ENCODE data around the gene NFAM1. TPM values are rescaled to one million over a fixed set of nuclear protein-coding genes. Genes with fewer than 3 reads are reported as not detected.

NFAM1 gene
- total RNA-seq, 1 donor from 2014 or later, result 0.91 TPM

- DNase-seq, result no peak
- Mint-ChIP-seq H3K36me3 (ENCODE audit: unreplicated experiment) (peaks cover 2% of the 10 kb centered on the region), H3K4me1 (ENCODE audit: low read depth, unreplicated experiment) (peaks cover 17% of the 10 kb centered on the region), H3K27me3 (ENCODE audit: unreplicated experiment) (peaks cover 6% of the 10 kb centered on the region), H3K27ac (ENCODE audit: unreplicated experiment) (no peak overlapping the region), H3K9me3 (ENCODE audit: unreplicated experiment) (peaks cover 5% of the 10 kb centered on the region), H3K4me3 (ENCODE audit: unreplicated experiment) (no peak overlapping the region)
- no peak for TF ChIP-seq CTCF (IDR thresholded peaks at IDR 0.05; ENCODE audit: partially characterized antibody, unreplicated experiment)
These were observed 86.7 kb downstream of the NFAM1 start for GRCh38 chr22:42345458-42345857.

- peak overlapping the region; percentile 38 for H3K27ac Mint-ChIP-seq (ENCODE audit: unreplicated experiment)
- H3K9me3 Mint-ChIP-seq (ENCODE audit: unreplicated experiment), result peaks cover 5% of the 10 kb centered on the region
- peak overlapping the region; percentile 38 for H3K4me3 Mint-ChIP-seq (ENCODE audit: unreplicated experiment)
- no peaks in the 10 kb centered on the region for H3K36me3 Mint-ChIP-seq (ENCODE audit: unreplicated experiment)
- no peak for TF ChIP-seq CTCF (IDR thresholded peaks at IDR 0.05; ENCODE audit: partially characterized antibody, unreplicated experiment)
- H3K27me3 Mint-ChIP-seq (ENCODE audit: unreplicated experiment), result peaks cover 10% of the 10 kb centered on the region
- DNase-seq, result peak; percentile 57
- peaks cover 25% of the 10 kb centered on the region for H3K4me1 Mint-ChIP-seq (ENCODE audit: low read depth, unreplicated experiment)
These were observed 87.8 kb downstream of the NFAM1 start for GRCh38 chr22:42344361-42344905.

GRCh38 chr22:42343531-42344081, 88.6 kb downstream of the NFAM1 start:
- H3K27ac Mint-ChIP-seq (ENCODE audit: unreplicated experiment), result no peak overlapping the region
- H3K9me3 Mint-ChIP-seq (ENCODE audit: unreplicated experiment), result peaks cover 5% of the 10 kb centered on the region
- no peak overlapping the region for H3K4me3 Mint-ChIP-seq (ENCODE audit: unreplicated experiment)
- peak; percentile 65 for DNase-seq
- H3K36me3 Mint-ChIP-seq (ENCODE audit: unreplicated experiment), result no peaks in the 10 kb centered on the region
- H3K27me3 Mint-ChIP-seq (ENCODE audit: unreplicated experiment), result peaks cover 13% of the 10 kb centered on the region
- peaks cover 33% of the 10 kb centered on the region for H3K4me1 Mint-ChIP-seq (ENCODE audit: low read depth, unreplicated experiment)
- no peak for TF ChIP-seq CTCF (IDR thresholded peaks at IDR 0.05; ENCODE audit: partially characterized antibody, unreplicated experiment)

GRCh38 chr22:42343121-42343454, 89.1 kb downstream of the NFAM1 start:
- H3K36me3 Mint-ChIP-seq (ENCODE audit: unreplicated experiment), result no peaks in the 10 kb centered on the region
- H3K4me1 Mint-ChIP-seq (ENCODE audit: low read depth, unreplicated experiment), result peaks cover 34% of the 10 kb centered on the region
- no peak for TF ChIP-seq CTCF (IDR thresholded peaks at IDR 0.05; ENCODE audit: partially characterized antibody, unreplicated experiment)
- no peak for DNase-seq
- H3K9me3 Mint-ChIP-seq (ENCODE audit: unreplicated experiment), result peaks cover 5% of the 10 kb centered on the region
- peak overlapping the region; percentile 83 for H3K4me3 Mint-ChIP-seq (ENCODE audit: unreplicated experiment)
- peaks cover 13% of the 10 kb centered on the region for H3K27me3 Mint-ChIP-seq (ENCODE audit: unreplicated experiment)
- H3K27ac Mint-ChIP-seq (ENCODE audit: unreplicated experiment), result peak overlapping the region; percentile 66

GRCh38 chr22:42342426-42343120, 89.6 kb downstream of the NFAM1 start:
- no peak for TF ChIP-seq CTCF (IDR thresholded peaks at IDR 0.05; ENCODE audit: partially characterized antibody, unreplicated experiment)
- DNase-seq, result no peak
- H3K4me3 Mint-ChIP-seq (ENCODE audit: unreplicated experiment), result peak overlapping the region; percentile 83
- peaks cover 8% of the 10 kb centered on the region for H3K9me3 Mint-ChIP-seq (ENCODE audit: unreplicated experiment)
- no peaks in the 10 kb centered on the region for H3K36me3 Mint-ChIP-seq (ENCODE audit: unreplicated experiment)
- H3K27ac Mint-ChIP-seq (ENCODE audit: unreplicated experiment), result peak overlapping the region; percentile 66
- H3K4me1 Mint-ChIP-seq (ENCODE audit: low read depth, unreplicated experiment), result peaks cover 37% of the 10 kb centered on the region
- H3K27me3 Mint-ChIP-seq (ENCODE audit: unreplicated experiment), result peaks cover 15% of the 10 kb centered on the region
